Kidney epithelial cell (primary cell): Measurements from ENCODE around the gene TMEM217. TPM values are rescaled to one million over a fixed set of nuclear protein-coding genes. Genes with fewer than 3 reads are reported as not detected.
"Not testable (repeated sequence)": the region's sequence is repeated elsewhere in the genome, so short reads cannot be mapped to it uniquely, and the experiment has no call there.

Source experiments
- DNase-seq: peaks from one replicate; pipeline ENCODE4 v3.0.0-alpha.2; 2010; ENCODE audit warnings: low read depth
- H3K27me3 ChIP-seq: 2 replicates; pipeline ENCODE4 v1.6.0; 2011; ENCODE audit warnings: low read length; ENCODE audit not compliant: control insufficient read depth, insufficient read depth
- H3K36me3 ChIP-seq: 2 replicates; pipeline ENCODE4 v1.5.1; 2011; ENCODE audit warnings: low read length; ENCODE audit not compliant: control insufficient read depth, insufficient read depth
- H3K4me3 ChIP-seq: 2 replicates; pipeline ENCODE4 v1.5.1; 2011; ENCODE audit warnings: low read depth, mild to moderate bottlenecking, control low read depth, low read length
- CTCF ChIP-seq: IDR thresholded peaks from 2 replicates; pipeline ENCODE4 v1.5.1; 2011; ENCODE audit warnings: mild to moderate bottlenecking, moderate library complexity, low read length, control low read depth, inconsistent platforms; ENCODE audit not compliant: insufficient read depth, poor library complexity, severe bottlenecking
- total RNA-seq: library from RNA; depleted of rRNA; stranded (reverse); fragments of >200 nt; gene quantifications from 2 replicates; pipeline ENCODE4 v1.2.3, GENCODE V29; 2015

The TMEM217 gene
- total RNA-seq, 1 donor from 2014 or later = 2.0 TPM

GRCh38 chr6:37303091-37303660, 45.2 kb upstream of the TMEM217 start:
- no peak for DNase-seq
- Histone ChIP-seq H3K27me3 (no peaks in the 10 kb centered on the region), H3K36me3 (no peaks in the 10 kb centered on the region), H3K4me3 (no peak overlapping the region)
- no peak for TF ChIP-seq CTCF

GRCh38 chr6:37302086-37302686, 44.2 kb upstream of the TMEM217 start:
- H3K27me3 ChIP-seq = no peaks in the 10 kb centered on the region
- TF ChIP-seq CTCF = no peak
- no peak for DNase-seq
- H3K36me3 ChIP-seq = no peaks in the 10 kb centered on the region
- no peak overlapping the region for H3K4me3 ChIP-seq

GRCh38 chr6:37299990-37300389, 42.0 kb upstream of the TMEM217 start:
- TF ChIP-seq CTCF = no peak
- H3K27me3 ChIP-seq = no peaks in the 10 kb centered on the region
- no peak overlapping the region for H3K4me3 ChIP-seq
- DNase-seq = no peak
- H3K36me3 ChIP-seq = no peaks in the 10 kb centered on the region

GRCh38 chr6:37298958-37299357, 41.0 kb upstream of the TMEM217 start:
- DNase-seq = no peak
- Histone ChIP-seq H3K4me3 (no peak overlapping the region), H3K27me3 (no peaks in the 10 kb centered on the region), H3K36me3 (no peaks in the 10 kb centered on the region)
- TF ChIP-seq CTCF = no peak

- H3K27me3 ChIP-seq, DNase-seq, H3K36me3 ChIP-seq, H3K4me3 ChIP-seq: not testable (repeated sequence)
Observed at GRCh38 chr6:37297637-37298036, 39.7 kb upstream of the TMEM217 start.

GRCh38 chr6:37293426-37293825, 35.5 kb upstream of the TMEM217 start:
- Histone ChIP-seq H3K4me3 (no peak overlapping the region), H3K36me3 (no peaks in the 10 kb centered on the region), H3K27me3 (no peaks in the 10 kb centered on the region)
- TF ChIP-seq CTCF = no peak
- no peak for DNase-seq
